Right cardiac atrium (tissue), 5 donors: Measurements from ENCODE around the gene PYURF. TPM values are rescaled to one million over a fixed set of nuclear protein-coding genes. Genes with fewer than 3 reads are reported as not detected.
"Not testable (repeated sequence)": the region's sequence is repeated elsewhere in the genome, so short reads cannot be mapped to it uniquely, and the experiment has no call there.

ENCODE experiments used
- ATAC-seq, 2 donors: fragments of 200-7000 bp; cut with Tn5 transposase; one replicate each; pipeline versions ENCODE4 v1.8.0 to v1.9.1; 2020; ENCODE audit warnings: moderate library complexity in 2 of 2, mild to moderate bottlenecking in 1 of 2
- DNase-seq, 3 donors: peaks; one replicate each; pipeline ENCODE4 v3.0.0-alpha.2; 2020
- H3K27ac ChIP-seq: one replicate; pipeline ENCODE4 v1.5.1; 2013; ENCODE audit warnings: mild to moderate bottlenecking, low read length, control low read depth, moderate library complexity
- H3K27me3 ChIP-seq: one replicate; pipeline ENCODE4 v1.6.1; 2013; ENCODE audit not compliant: control insufficient read depth, insufficient read depth
- H3K4me1 ChIP-seq: one replicate; pipeline ENCODE4 v1.6.1; 2013; ENCODE audit warnings: low read length; ENCODE audit not compliant: control insufficient read depth, insufficient read depth
- H3K4me3 ChIP-seq: one replicate; pipeline ENCODE4 v1.5.1; 2013; ENCODE audit warnings: low read length, control low read depth
- H3K9me3 ChIP-seq: one replicate; pipeline ENCODE4 v1.6.1; 2013; ENCODE audit warnings: low read length; ENCODE audit not compliant: control insufficient read depth
- WGBS: extraction: QIAGEN DNeasy Blood & Tissue Kit; methylation state at CpG from one replicate; pipeline ENCODE4 v1.1.7; 2013; 5-methylcytosine and 5-hydroxymethylcytosine counted together
- intact Hi-C, 4 donors: fragments of 100-400 bp; cut with DNase I; formaldehyde crosslinking; loops; one replicate each; pipeline versions ENCODE4 v1.11.0 to v1.14.0; 2022 to 2023
- long read RNA-seq, 4 donors: library from polyadenylated mRNA; unstranded; transcript quantifications; one replicate each; pipeline ENCODE4 v2.0.0, GENCODE V29; 2020 to 2021
- polyA plus RNA-seq: library from polyadenylated mRNA; stranded (reverse); fragments of 200-250 nt; gene quantifications from one replicate; pipeline ENCODE4 v1.2.3, GENCODE V29; 2013
- total RNA-seq, 4 donors: library from RNA; stranded (reverse); fragmentation: NEBNext Ultra II Directional; extraction: Animal tissue kit (Norgen Biotek cat#: 25700); gene quantifications; one replicate each; pipeline ENCODE4 v1.2.1, GENCODE V29; 2021
- donor health status: healthy with polysubstance abuse.
- donor health status: DM: no; HTN: yes; CAD: no.
- donor health status: DM: no; HTN: no; CAD: no.
- donor health status: DM: no; HTN: yes; CAD: no; lungs with severe emphysema.
- donor health status: DM: yes; HTN: yes; CAD: no.

Gene PYURF
- total RNA-seq (10 to 100 TPM; 56.5 to 61.4 (median 58.4) TPM), polyA plus RNA-seq (97.9 TPM)
- long read RNA-seq, donor 1, transcript PYURF-201 (2 exons, 1,361 nt) = major isoform, 242 of 243 reads
- long read RNA-seq, donor 1, partial matches to known transcripts = 0 of 243 reads
- long read RNA-seq, donor 1, other reads (novel, unspliced or antisense) = 1 of 243 reads
- long read RNA-seq, donor 2, transcript PYURF-201 (2 exons, 1,361 nt) = major isoform, 69 of 70 reads
- long read RNA-seq, donor 2, partial matches to known transcripts = 0 of 70 reads
- long read RNA-seq, donor 2, other reads (novel, unspliced or antisense) = 1 of 70 reads
- long read RNA-seq, donor 3, transcript PYURF-201 (2 exons, 1,361 nt) = major isoform, 452 of 454 reads
- long read RNA-seq, donor 3, partial matches to known transcripts = 0 of 454 reads
- long read RNA-seq, donor 3, other reads (novel, unspliced or antisense) = 2 of 454 reads
- long read RNA-seq, donor 4, transcript PYURF-201 (2 exons, 1,361 nt) = major isoform, 103 of 104 reads
- long read RNA-seq, donor 4, partial matches to known transcripts = 0 of 104 reads
- long read RNA-seq, donor 4, other reads (novel, unspliced or antisense) = 1 of 104 reads

- no peaks in the 10 kb centered on the region for H3K9me3 ChIP-seq
- peak within 1 kb of the TSS; percentile 98 for H3K27ac ChIP-seq
- peak within 1 kb of the TSS; percentile 92 for H3K4me3 ChIP-seq
- WGBS = under 1% methylated on average over 68 of the region's 68 CpGs
- ATAC-seq (peak; percentile 98 to 99), DNase-seq (peak; percentile 98 to 99 (median 98))
- intact Hi-C loops = no loop called here
- H3K27me3 ChIP-seq = no peaks in the 10 kb centered on the region
- H3K4me1 ChIP-seq = no peaks in the 10 kb centered on the region
Observed at GRCh38 chr4:88523325-88524129, at the start of gene PYURF. Gene PYURF (minus strand): TSS chr4:88523776. CDS start chr4:88523700, 76 bp downstream.

- no peak for DNase-seq
- Histone ChIP-seq H3K9me3 (no peaks in the 10 kb centered on the region), H3K27ac (no peak overlapping the region), H3K4me3 (no peak overlapping the region), H3K27me3 (no peaks in the 10 kb centered on the region), H3K4me1 (no peaks in the 10 kb centered on the region)
- intact Hi-C loops = no loop called here
- no peak for ATAC-seq
Observed at GRCh38 chr4:88570001-88570400, 46.4 kb upstream of the PYURF start.

GRCh38 chr4:88567591-88567990 lies 44.0 kb upstream of the PYURF start:
- no peaks in the 10 kb centered on the region for H3K9me3 ChIP-seq
- ATAC-seq = no peak
- intact Hi-C loops = no loop called here

GRCh38 chr4:88549815-88550214 lies 26.2 kb upstream of the PYURF start:
- H3K9me3 ChIP-seq = no peaks in the 10 kb centered on the region
- 86% methylated on average over 7 of the region's 7 CpGs for WGBS
- DNase-seq = no peak
- no peaks in the 10 kb centered on the region for H3K27me3 ChIP-seq
- H3K4me3 ChIP-seq = no peak overlapping the region
- intact Hi-C loops = no loop called here
- no peak overlapping the region for H3K27ac ChIP-seq
- ATAC-seq = no peak
- no peaks in the 10 kb centered on the region for H3K4me1 ChIP-seq

More at GRCh38 chr4:88567591-88567990, 44.0 kb upstream of the PYURF start:
- no peak overlapping the region for H3K27ac ChIP-seq
- no peaks in the 10 kb centered on the region for H3K27me3 ChIP-seq
- H3K4me1 ChIP-seq = no peaks in the 10 kb centered on the region
- 89% methylated on average over 1 of the region's 1 CpG for WGBS
- no peak for DNase-seq
- H3K4me3 ChIP-seq = no peak overlapping the region

- not testable (repeated sequence) for H3K27ac ChIP-seq, ATAC-seq
- intact Hi-C loops = loop anchor here (5.0 to 10.0 kb wide), 5 partner anchors 55 to 485 kb away; partner anchors contain the start of gene HERC3 (in 1 of the 4)
Observed at GRCh38 chr4:88539322-88540068, 15.9 kb upstream of the PYURF start.

GRCh38 chr4:88537709-88538108 lies 14.1 kb upstream of the PYURF start:
- H3K27ac ChIP-seq = no peak overlapping the region
- ATAC-seq (no peak), DNase-seq (no peak)
- no peak overlapping the region for H3K4me3 ChIP-seq
- H3K27me3 ChIP-seq = no peaks in the 10 kb centered on the region
- 59% methylated on average over 1 of the region's 1 CpG for WGBS
- H3K4me1 ChIP-seq = no peaks in the 10 kb centered on the region
- intact Hi-C loops = loop anchor here (2.0 to 10.0 kb wide), 6 partner anchors 57 to 487 kb away; partner anchors contain the start of gene HERC3 (in 1 of the 4)
- no peaks in the 10 kb centered on the region for H3K9me3 ChIP-seq

More at GRCh38 chr4:88539322-88540068, 15.9 kb upstream of the PYURF start:
- H3K27me3 ChIP-seq, H3K4me1 ChIP-seq, H3K4me3 ChIP-seq, H3K9me3 ChIP-seq: not testable (repeated sequence)
- DNase-seq = peak; percentile 77 to 90 (median 80)
- WGBS = 23% methylated on average over 9 of the region's 9 CpGs

GRCh38 chr4:88535090-88535755 lies 11.6 kb upstream of the PYURF start:
- ATAC-seq = no peak
- 88% methylated on average over 2 of the region's 2 CpGs for WGBS
- Histone ChIP-seq H3K9me3 (no peaks in the 10 kb centered on the region), H3K4me3 (no peak overlapping the region), H3K27me3 (no peaks in the 10 kb centered on the region), H3K27ac (no peak overlapping the region), H3K4me1 (no peaks in the 10 kb centered on the region)
- DNase-seq = no peak
- intact Hi-C loops = loop anchor here (5.0 to 10.0 kb wide), 5 partner anchors 60 to 490 kb away; partner anchors contain the start of gene HERC3 (in 1 of the 4)

GRCh38 chr4:88533937-88534750 lies 10.6 kb upstream of the PYURF start:
- no peak for ATAC-seq
- no peaks in the 10 kb centered on the region for H3K4me1 ChIP-seq
- no peak overlapping the region for H3K27ac ChIP-seq
- no peaks in the 10 kb centered on the region for H3K27me3 ChIP-seq
- H3K9me3 ChIP-seq = no peaks in the 10 kb centered on the region
- no peak for DNase-seq
- H3K4me3 ChIP-seq = no peak overlapping the region
- intact Hi-C loops = loop anchor here (10.0 kb wide), 4 partner anchors 61 to 491 kb away; partner anchors contain the start of gene HERC3 (in 1 of the 4)
- 60% methylated on average over 4 of the region's 4 CpGs for WGBS

GRCh38 chr4:88533088-88533790 lies 9.7 kb upstream of the PYURF start:
- WGBS = 81% methylated on average over 6 of the region's 6 CpGs
- Histone ChIP-seq H3K4me3 (no peak overlapping the region), H3K27me3 (no peaks in the 10 kb centered on the region), H3K4me1 (no peaks in the 10 kb centered on the region), H3K27ac (no peak overlapping the region), H3K9me3 (no peaks in the 10 kb centered on the region)
- ATAC-seq (no peak), DNase-seq (no peak)
- intact Hi-C loops = loop anchor here (10.0 kb wide), 4 partner anchors 62 to 492 kb away; partner anchors contain the start of gene HERC3 (in 1 of the 4)
